ENCODE data around the gene MYCN. TPM values are rescaled to one million over a fixed set of nuclear protein-coding genes. Genes with fewer than 3 reads are reported as not detected.
"Not testable (repeated sequence)": the region's sequence is repeated elsewhere in the genome, so short reads cannot be mapped to it uniquely, and the experiment has no call there.

The MYCN gene
- total and polyA plus RNA-seq, 2 donors (not counting 3 experiments of a cell fraction or from before 2014, with no cell fraction given): 0.47 to 6.8 TPM

DNA sequence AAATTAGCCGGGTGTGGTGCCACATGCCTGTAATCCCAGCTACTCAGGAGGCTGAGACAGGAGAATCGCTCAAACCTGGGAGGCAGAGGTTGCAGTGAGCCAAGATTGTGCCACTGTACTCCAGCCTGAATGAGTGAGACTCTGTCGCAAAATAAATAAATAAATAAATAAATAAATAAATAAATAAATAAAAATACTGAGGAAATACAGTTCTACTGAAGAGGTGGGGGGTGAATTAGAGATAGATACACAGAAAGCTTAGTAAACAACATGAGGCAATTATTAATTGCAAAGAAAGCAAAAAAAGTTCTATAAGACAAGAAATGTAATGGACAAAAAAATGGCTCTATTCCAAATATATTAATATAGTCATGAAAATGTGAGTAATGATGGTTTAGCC, 29.1 kb upstream of the MYCN start:
- BruUV-seq (replicated peaks); H3K79me2 ChIP-seq (ENCODE audit: control insufficient read depth, insufficient read depth, low read length); dilution Hi-C loops (cut with MboI; ENCODE audit: extremely low pct_ligation_motif_present, low sequenced_read_pairs); H3K36me3 ChIP-seq (ENCODE audit: control insufficient read depth in 2 of 2, extremely low read depth in 1 of 2, insufficient read depth in 2 of 2, low read length in 2 of 2); H3K27me3 ChIP-seq (ENCODE audit: control insufficient read depth in 2 of 2, insufficient read depth in 2 of 2, low read length in 2 of 2); H2AFZ ChIP-seq (ENCODE audit: low read depth, low read length); H3K4me1 ChIP-seq (ENCODE audit: control insufficient read depth, extremely low read depth, insufficient read depth, low read length); POLR2A ChIA-PET; H3K4me3 ChIP-seq (replicated peaks in 1 of 3; ENCODE audit: insufficient read depth in 1 of 3, low read depth in 1 of 3, low read length in 3 of 3); H4K20me1 ChIP-seq (replicated peaks; ENCODE audit: control insufficient read depth, extremely low read depth, insufficient read depth, low read length); H3K27ac ChIP-seq (ENCODE audit: insufficient read depth, low read depth, low read length); DNase-seq (ENCODE audit: low read depth, low spot score); H3K9ac ChIP-seq (replicated peaks; ENCODE audit: extremely low read depth, insufficient read depth, low read length); H3K4me2 ChIP-seq (ENCODE audit: insufficient read depth, low read length); H3K9me1 ChIP-seq (replicated peaks; ENCODE audit: control insufficient read depth, extremely low read depth, insufficient read depth, low read length); FAIRE-seq; H3K9me3 ChIP-seq (replicated peaks; ENCODE audit: control insufficient read depth, insufficient read depth, low read length): not testable (repeated sequence)
- CTCF ChIA-PET: interaction anchor here (0.8 to 1.8 kb wide), 2 partner anchors 28 to 271 kb away, joined by 3 to 6 read pairs; no protein-coding TSS in a partner anchor
- intact Hi-C loops (cut with micrococcal nuclease): loop anchor here (10.0 kb wide), 1 partner anchor 156 kb away; no protein-coding TSS in a partner anchor

DNA sequence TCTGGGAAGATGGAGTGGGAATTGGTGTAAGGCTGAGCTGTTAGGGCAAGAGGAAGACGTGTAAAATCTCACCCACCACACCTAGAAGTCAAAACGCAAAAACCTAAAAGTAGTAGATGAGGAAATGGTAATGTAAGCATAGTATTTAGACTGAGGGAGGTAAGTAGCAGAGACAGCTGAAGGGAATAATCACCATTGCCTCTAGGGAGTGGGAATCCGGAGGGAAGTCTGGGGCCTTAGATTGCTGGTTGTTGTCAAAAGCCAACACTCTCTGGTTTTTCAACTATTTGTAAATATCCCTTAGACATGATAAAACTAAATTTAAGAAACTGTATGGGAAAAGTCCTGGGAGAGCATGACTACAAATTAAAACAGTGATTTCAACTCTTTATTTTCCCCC, 28.7 kb upstream of the MYCN start:
- H3K4me1 ChIP-seq (ENCODE audit: control insufficient read depth, extremely low read depth, insufficient read depth, low read length): no peaks in the 10 kb centered on the region
- H4K20me1 ChIP-seq (replicated peaks; ENCODE audit: control insufficient read depth, extremely low read depth, insufficient read depth, low read length): no peaks in the 10 kb centered on the region
- DNase-seq (ENCODE audit: low read depth, low spot score) (no peak), FAIRE-seq (no peak)
- H3K27ac ChIP-seq (ENCODE audit: insufficient read depth, low read depth, low read length): no peak overlapping the region
- no peaks in the 10 kb centered on the region for H3K27me3 ChIP-seq (ENCODE audit: control insufficient read depth in 2 of 2, insufficient read depth in 2 of 2, low read length in 2 of 2)
- no peaks in the 10 kb centered on the region for H3K36me3 ChIP-seq (ENCODE audit: control insufficient read depth in 2 of 2, extremely low read depth in 1 of 2, insufficient read depth in 2 of 2, low read length in 2 of 2)
- dilution Hi-C loops (cut with MboI; ENCODE audit: extremely low pct_ligation_motif_present, low sequenced_read_pairs): no loop called here
- H3K9me3 ChIP-seq (replicated peaks; ENCODE audit: control insufficient read depth, insufficient read depth, low read length): no peaks in the 10 kb centered on the region
- TF ChIP-seq GATA2 (IDR thresholded peaks at IDR 0.05; ENCODE audit: insufficient read depth, insufficient read length, low read depth, low read length) (no peak), POLR2AphosphoS5 (IDR thresholded peaks at IDR 0.05; ENCODE audit: insufficient read depth, low read depth, low read length) (no peak), JUN (IDR thresholded peaks at IDR 0.05; ENCODE audit: borderline replicate concordance, insufficient read depth, insufficient read length, low read depth) (no peak)
- no peak overlapping the region for H3K4me2 ChIP-seq (ENCODE audit: insufficient read depth, low read length)
- intact Hi-C loops (cut with micrococcal nuclease): loop anchor here (1.0 to 10.0 kb wide), 5 partner anchors 32 to 274 kb away; no protein-coding TSS in a partner anchor
- H3K9me1 ChIP-seq (replicated peaks; ENCODE audit: control insufficient read depth, extremely low read depth, insufficient read depth, low read length): no peaks in the 10 kb centered on the region
- H2AFZ ChIP-seq (ENCODE audit: low read depth, low read length): no peak overlapping the region
- no peaks in the 10 kb centered on the region for H3K79me2 ChIP-seq (ENCODE audit: control insufficient read depth, insufficient read depth, low read length)
- BruUV-seq (replicated peaks): no TSS peak
- POLR2A ChIA-PET: no interaction called here
- H3K4me3 ChIP-seq (replicated peaks in 1 of 3; ENCODE audit: insufficient read depth in 1 of 3, low read depth in 1 of 3, low read length in 3 of 3): no peak overlapping the region
- no peak overlapping the region for H3K9ac ChIP-seq (replicated peaks; ENCODE audit: extremely low read depth, insufficient read depth, low read length)
- CTCF ChIA-PET: interaction anchor here (1.8 kb wide), 1 partner anchor 28 kb away, joined by 6 read pairs; no protein-coding TSS in a partner anchor

All from endothelial cell of umbilical vein (primary cell).